HepG2 (cell line): Measurements from ENCODE around the gene RPL35. TPM values are rescaled to one million over a fixed set of nuclear protein-coding genes. Genes with fewer than 3 reads are reported as not detected.

Source experiments
- BORCS8-MEF2B ChIP-seq: sonication (generic); formaldehyde crosslinking; IDR thresholded peaks from 2 replicates; pipeline ENCODE4 v1.8.0; 2022; ENCODE audit warnings: mild to moderate bottlenecking, missing genetic modification reagents
- CREB3 ChIP-seq: sonication (generic); formaldehyde crosslinking; IDR thresholded peaks from 2 replicates; pipeline ENCODE4 v1.5.0; 2020; ENCODE audit warnings: missing genetic modification reagents
- E2F5 ChIP-seq: sonication (generic); formaldehyde crosslinking; conservative IDR thresholded peaks from 2 replicates; pipeline ENCODE4 v1.4.0; 2020; ENCODE audit warnings: missing genetic modification reagents
- FOXA3 ChIP-seq: IDR thresholded peaks from 2 replicates; pipeline ENCODE4 v1.6.1; 2016; ENCODE audit warnings: missing genetic modification reagents, missing compliant biosample characterization
- HES4 ChIP-seq: sonication (generic); formaldehyde crosslinking; IDR thresholded peaks from 2 replicates; pipeline ENCODE4 v1.9.0; 2021; ENCODE audit warnings: mild to moderate bottlenecking, missing genetic modification reagents, borderline replicate concordance
- MXD3 ChIP-seq: IDR thresholded peaks from 2 replicates; pipeline ENCODE4 v1.6.1; 2016; ENCODE audit warnings: mild to moderate bottlenecking, missing biosample characterization, missing genetic modification reagents
- NFYC ChIP-seq: IDR thresholded peaks from 2 replicates; pipeline ENCODE4 v1.6.1; 2016; ENCODE audit warnings: missing genetic modification reagents, missing compliant biosample characterization
- SNRNP70 ChIP-seq: fragments of 200-400 bp; formaldehyde crosslinking; IDR thresholded peaks from 2 replicates; pipeline ENCODE4 v1.6.1; 2017; ENCODE audit warnings: mild to moderate bottlenecking, low read depth, low read length, moderate library complexity
- TP53 ChIP-seq: sonication (generic); formaldehyde crosslinking; conservative IDR thresholded peaks from 2 replicates; pipeline ENCODE4 v1.4.0; 2020; ENCODE audit warnings: missing genetic modification reagents
- ZFYVE20 ChIP-seq: sonication (generic); formaldehyde crosslinking; IDR thresholded peaks from 2 replicates; pipeline ENCODE4 v1.8.0; 2023; ENCODE audit warnings: low read depth, mild to moderate bottlenecking, moderate library complexity, missing genetic modification reagents, borderline replicate concordance
- ZNF274 ChIP-seq: sonication (generic); formaldehyde crosslinking; IDR thresholded peaks from 2 replicates; pipeline ENCODE4 v1.5.1; 2020; ENCODE audit warnings: mild to moderate bottlenecking, missing genetic modification reagents
- ZNF496 ChIP-seq: sonication (generic); formaldehyde crosslinking; IDR thresholded peaks from 2 replicates; pipeline ENCODE4 v1.8.1; 2023; ENCODE audit warnings: mild to moderate bottlenecking, moderate library complexity, missing genetic modification reagents; ENCODE audit not compliant: insufficient replicate concordance
- ZNF670 ChIP-seq: sonication (generic); formaldehyde crosslinking; IDR thresholded peaks from 2 replicates; pipeline ENCODE4 v1.8.0; 2022; ENCODE audit warnings: mild to moderate bottlenecking, missing genetic modification reagents, borderline replicate concordance
- ZNF775 ChIP-seq: sonication (generic); formaldehyde crosslinking; IDR thresholded peaks from 2 replicates; pipeline ENCODE4 v1.4.0; 2020; ENCODE audit warnings: missing genetic modification reagents, mild to moderate bottlenecking, moderate library complexity, borderline replicate concordance
- polyA plus RNA-seq, 8 experiments: library from polyadenylated mRNA; depleted of rRNA in 3 of 8; stranded (reverse) in 7 of 8; unstranded in 1 of 8; fragments of >200 nt; fragmentation: Illumina TruSeq in 4 of 8; extraction: Trizol in 4 of 8; gene quantifications; 2 replicates each; pipeline versions ENCODE4 v1.2.1 to v1.2.3, GENCODE V29; 2011 to 2016; ENCODE audit warnings: low read depth in 4 of 8, missing spikeins in 1 of 8, mixed read lengths in 1 of 8; ENCODE audit not compliant: insufficient read depth in 1 of 8
- total RNA-seq, 5 experiments: library from RNA; depleted of rRNA; stranded (reverse); fragments of >200 nt; fragmentation: Illumina TruSeq; extraction: Trizol; gene quantifications; 2 replicates each; pipeline ENCODE4 v1.2.3, GENCODE V29; 2016; ENCODE audit warnings: low read depth in 1 of 5
- TF ChIP-seq, protein P1 (sequence below), 2 experiments: sonication (generic) in 1 of 2; formaldehyde crosslinking in 1 of 2; IDR thresholded peaks; 2 replicates each; pipeline versions ENCODE4 v1.4.0 to v1.6.1; 2018 to 2020; ENCODE audit warnings: missing genetic modification reagents in 2 of 2, borderline replicate concordance in 1 of 2, low read depth in 1 of 2, mild to moderate bottlenecking in 1 of 2, missing biosample characterization in 1 of 2

RPL35 gene
- total and polyA plus RNA-seq, 2 of the 13 experiments (the other 11 are each of a cell fraction or from before 2014, with no cell fraction given), result 2,153 to 2,935 TPM

DNA sequence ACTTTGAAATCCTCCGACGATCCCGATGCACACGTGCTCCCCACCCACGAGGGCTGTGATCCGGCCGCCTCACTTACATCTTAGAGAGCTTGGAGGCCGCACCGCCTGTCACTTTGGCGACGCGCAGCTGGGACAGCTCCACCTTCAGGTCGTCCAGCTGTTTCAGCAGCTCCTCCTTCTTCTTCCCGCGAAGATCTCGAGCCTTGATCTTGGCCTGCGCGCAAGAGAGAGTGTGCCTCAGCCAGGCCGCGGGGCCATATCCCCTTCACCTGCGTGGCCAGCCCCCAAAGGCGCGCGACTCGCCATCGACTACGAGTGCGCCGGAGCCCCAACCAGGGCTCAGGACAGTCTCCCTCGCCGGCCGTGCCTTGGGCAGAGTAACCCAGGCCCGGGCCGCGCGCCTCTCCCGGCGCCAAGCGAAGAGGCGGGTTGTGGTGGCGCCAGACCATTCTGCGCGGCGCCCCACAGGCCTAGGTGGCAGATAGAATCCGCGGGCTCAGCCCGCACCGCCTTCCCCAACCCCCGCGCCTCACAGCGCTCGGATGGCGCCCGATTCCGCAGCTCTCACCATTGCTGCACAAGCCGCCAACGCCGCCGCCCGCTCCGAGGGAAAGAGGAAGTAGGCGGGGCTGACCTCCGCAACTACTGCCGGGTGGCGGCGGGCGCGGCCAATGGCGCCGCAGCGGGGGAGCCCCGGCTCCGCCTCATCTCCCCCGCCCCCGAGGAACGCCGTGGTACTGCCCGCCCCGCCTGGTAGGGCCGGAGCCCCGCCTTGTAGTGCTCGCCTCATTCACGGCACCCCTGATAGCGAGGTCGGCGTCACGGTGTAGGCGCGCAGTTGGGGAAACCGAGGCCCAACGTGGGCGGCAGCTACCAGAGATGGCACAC is at the start of gene RPL35, which contains the start of gene ARPC5L (continued):
- TF ChIP-seq E2F5, result no peak
- TF ChIP-seq NFYC, result peak; percentile 80
- TF ChIP-seq SNRNP70, result no peak
- no peak for TF ChIP-seq ZNF496
- peak; percentile 58; the same call in 1 of the 2 replicates for TF ChIP-seq BORCS8-MEF2B (CRISPR knock-in tag)
- TF ChIP-seq ZNF670 (CRISPR knock-in tag), result no peak; the same call in none of the 2 replicates
- no peak for TF ChIP-seq ZNF775
- TF ChIP-seq CREB3 (CRISPR knock-in tag), result no peak
- TF ChIP-seq, protein P1, sequence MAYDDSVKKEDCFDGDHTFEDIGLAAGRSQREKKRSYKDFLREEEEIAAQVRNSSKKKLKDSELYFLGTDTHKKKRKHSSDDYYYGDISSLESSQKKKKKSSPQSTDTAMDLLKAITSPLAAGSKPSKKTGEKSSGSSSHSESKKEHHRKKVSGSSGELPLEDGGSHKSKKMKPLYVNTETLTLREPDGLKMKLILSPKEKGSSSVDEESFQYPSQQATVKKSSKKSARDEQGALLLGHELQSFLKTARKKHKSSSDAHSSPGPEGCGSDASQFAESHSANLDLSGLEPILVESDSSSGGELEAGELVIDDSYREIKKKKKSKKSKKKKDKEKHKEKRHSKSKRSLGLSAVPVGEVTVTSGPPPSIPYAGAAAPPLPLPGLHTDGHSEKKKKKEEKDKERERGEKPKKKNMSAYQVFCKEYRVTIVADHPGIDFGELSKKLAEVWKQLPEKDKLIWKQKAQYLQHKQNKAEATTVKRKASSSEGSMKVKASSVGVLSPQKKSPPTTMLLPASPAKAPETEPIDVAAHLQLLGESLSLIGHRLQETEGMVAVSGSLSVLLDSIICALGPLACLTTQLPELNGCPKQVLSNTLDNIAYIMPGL (CRISPR knock-in tag; IDR thresholded peaks at IDR 0.05; ENCODE audit: borderline replicate concordance in 1 of 2, low read depth in 1 of 2), result peak in 1 of 2 experiments; percentile 82; a peak in 3 of 4 replicates
- TF ChIP-seq FOXA3 (CRISPR knock-in tag), result 0 out of 2 replicates have a peak, but pooled peaks have one; percentile 30
- TF ChIP-seq MXD3 (CRISPR knock-in tag), result peak; percentile 81
- TF ChIP-seq HES4, result no peak
- peak; percentile 52 for TF ChIP-seq ZNF274
- no peak for TF ChIP-seq ZFYVE20 (CRISPR knock-in tag)
- peak; percentile 56 for TF ChIP-seq TP53 (CRISPR knock-in tag)
